ENCODE results near the gene DNAH17.

DNAH17 gene

DNA sequence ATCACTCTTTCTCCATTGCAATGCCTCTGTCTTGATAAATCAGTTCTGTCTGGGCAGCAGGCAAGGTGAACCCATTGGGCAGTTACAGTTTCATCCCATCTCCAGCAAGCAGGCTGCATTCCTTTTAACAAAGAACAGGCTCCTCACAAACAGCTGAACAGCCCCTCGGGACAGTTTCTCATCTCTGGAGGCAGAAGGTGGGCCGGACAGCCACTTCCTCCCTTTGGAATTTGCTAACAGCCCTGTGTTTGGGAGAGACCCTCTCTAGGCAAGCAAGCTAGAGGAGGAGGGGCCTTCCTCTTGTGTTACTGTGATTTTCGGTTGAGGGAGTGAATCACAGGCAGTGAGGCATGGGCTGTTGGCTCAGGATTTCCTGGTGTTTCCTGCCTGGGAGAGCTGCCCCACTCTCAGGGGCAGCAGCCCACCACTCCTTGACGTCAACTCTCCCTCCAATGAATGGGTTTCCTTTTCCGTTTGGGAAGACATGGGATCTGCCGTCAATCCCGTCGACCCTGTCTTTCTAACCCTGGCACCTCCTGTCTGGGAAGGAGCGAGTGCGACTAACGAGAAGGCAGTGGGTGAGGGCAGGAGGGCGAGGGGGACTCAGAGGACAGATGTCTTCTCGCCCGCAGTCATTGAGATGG, 202.4 kb downstream of the DNAH17 start:
- no peaks in the 10 kb centered on the region for H3K36me3 ChIP-seq (ENCODE audit: control insufficient read depth in 2 of 2, insufficient read depth in 2 of 2, low read length in 2 of 2)
- no peak overlapping the region for H3K4me3 ChIP-seq (ENCODE audit: low read length in 2 of 2)
- H3K4me1 ChIP-seq (ENCODE audit: control insufficient read depth, insufficient read depth, low read length) = peaks cover 17% of the 10 kb centered on the region
- no peak overlapping the region for H3K9ac ChIP-seq (ENCODE audit: low read length in 2 of 2)
- H3K27me3 ChIP-seq (ENCODE audit: control insufficient read depth in 1 of 2, insufficient read depth in 2 of 2, low read length in 2 of 2) = no peaks in the 10 kb centered on the region
- H3K27ac ChIP-seq (ENCODE audit: low read length) = peak overlapping the region; percentile 49
- no peaks in the 10 kb centered on the region for H3K9me3 ChIP-seq (ENCODE audit: control insufficient read depth in 2 of 2, low read length in 2 of 2)

GRCh38 chr17:78374189-78374588, 203.0 kb downstream of the DNAH17 start:
- no peak overlapping the region for H3K27ac ChIP-seq (ENCODE audit: low read length)
- H3K4me1 ChIP-seq (ENCODE audit: control insufficient read depth, insufficient read depth, low read length) = peaks cover 15% of the 10 kb centered on the region
- H3K27me3 ChIP-seq (ENCODE audit: control insufficient read depth in 1 of 2, insufficient read depth in 2 of 2, low read length in 2 of 2) = no peaks in the 10 kb centered on the region

More at GRCh38 chr17:78374189-78374588, 203.0 kb downstream of the DNAH17 start:
- H3K36me3 ChIP-seq (ENCODE audit: control insufficient read depth in 2 of 2, insufficient read depth in 2 of 2, low read length in 2 of 2) = no peaks in the 10 kb centered on the region
- H3K9me3 ChIP-seq (ENCODE audit: control insufficient read depth in 2 of 2, low read length in 2 of 2) = no peaks in the 10 kb centered on the region
- H3K9ac ChIP-seq (ENCODE audit: low read length in 2 of 2) = no peak overlapping the region
- no peak overlapping the region for H3K4me3 ChIP-seq (ENCODE audit: low read length in 2 of 2)

All from stomach smooth muscle (tissue), 2 donors.